Retinal pigment epithelial cell (primary cell): Measurements from ENCODE around the gene VGF.

ENCODE experiments used
- DNase-seq: peaks from one replicate; pipeline ENCODE4 v3.0.0-alpha.2; 2010; ENCODE audit warnings: low read depth
- H3K4me3 ChIP-seq: 2 replicates; pipeline ENCODE4 v1.5.1; 2011; ENCODE audit warnings: mild to moderate bottlenecking, low read length, control low read depth, moderate library complexity
- TF ChIP-seq, protein P1 (sequence below): conservative IDR thresholded peaks from 2 replicates; pipeline ENCODE4 v1.5.1; 2011; ENCODE audit warnings: low read depth, low read length, control low read depth, inconsistent platforms

VGF gene

DNA sequence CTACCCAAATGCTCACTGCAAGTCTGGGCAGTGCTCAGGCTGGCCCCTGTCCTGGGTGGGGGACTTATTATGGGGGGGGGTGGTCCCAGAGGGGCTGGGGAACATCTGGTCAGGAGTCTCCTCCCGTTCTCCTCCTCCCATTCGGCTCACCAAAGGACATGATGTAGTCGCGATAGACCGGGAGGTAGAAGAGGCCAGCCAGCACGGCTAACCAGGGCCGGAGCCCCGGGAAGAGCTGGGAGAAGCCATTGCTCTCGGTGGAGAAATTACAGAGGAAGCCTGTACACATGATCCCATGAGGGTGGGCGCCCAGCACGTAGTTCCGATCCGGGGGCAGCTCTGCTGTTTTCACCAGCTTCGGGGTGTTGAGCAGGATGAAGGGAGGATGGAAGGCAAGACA lies 33.1 kb upstream of the VGF start:
- no peak overlapping the region for H3K4me3 ChIP-seq
- no peak for DNase-seq
- TF ChIP-seq, protein P1, sequence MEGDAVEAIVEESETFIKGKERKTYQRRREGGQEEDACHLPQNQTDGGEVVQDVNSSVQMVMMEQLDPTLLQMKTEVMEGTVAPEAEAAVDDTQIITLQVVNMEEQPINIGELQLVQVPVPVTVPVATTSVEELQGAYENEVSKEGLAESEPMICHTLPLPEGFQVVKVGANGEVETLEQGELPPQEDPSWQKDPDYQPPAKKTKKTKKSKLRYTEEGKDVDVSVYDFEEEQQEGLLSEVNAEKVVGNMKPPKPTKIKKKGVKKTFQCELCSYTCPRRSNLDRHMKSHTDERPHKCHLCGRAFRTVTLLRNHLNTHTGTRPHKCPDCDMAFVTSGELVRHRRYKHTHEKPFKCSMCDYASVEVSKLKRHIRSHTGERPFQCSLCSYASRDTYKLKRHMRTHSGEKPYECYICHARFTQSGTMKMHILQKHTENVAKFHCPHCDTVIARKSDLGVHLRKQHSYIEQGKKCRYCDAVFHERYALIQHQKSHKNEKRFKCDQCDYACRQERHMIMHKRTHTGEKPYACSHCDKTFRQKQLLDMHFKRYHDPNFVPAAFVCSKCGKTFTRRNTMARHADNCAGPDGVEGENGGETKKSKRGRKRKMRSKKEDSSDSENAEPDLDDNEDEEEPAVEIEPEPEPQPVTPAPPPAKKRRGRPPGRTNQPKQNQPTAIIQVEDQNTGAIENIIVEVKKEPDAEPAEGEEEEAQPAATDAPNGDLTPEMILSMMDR = no peak

DNA sequence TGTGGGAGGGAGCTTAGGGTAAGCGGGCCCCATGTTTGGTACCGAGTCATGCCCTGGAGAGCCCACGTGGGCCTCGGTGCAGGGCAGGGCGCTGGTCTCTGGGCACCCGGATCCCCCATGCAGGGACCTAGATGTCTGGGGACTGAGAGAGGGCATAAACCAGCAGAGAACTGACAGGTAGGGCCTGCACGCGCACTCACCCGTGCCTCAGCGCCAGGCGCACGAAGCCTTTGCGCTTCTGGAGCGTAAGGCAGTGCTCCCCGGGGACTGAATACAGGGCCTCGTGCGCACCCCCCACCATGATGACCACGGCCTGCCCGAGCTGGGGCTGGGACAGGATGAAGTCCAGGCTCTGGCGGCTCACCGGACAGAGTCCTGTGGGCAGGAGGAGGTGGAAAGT lies 32.6 kb upstream of the VGF start:
- TF ChIP-seq, protein P1 = no peak
- DNase-seq = no peak
- H3K4me3 ChIP-seq = no peak overlapping the region

DNA sequence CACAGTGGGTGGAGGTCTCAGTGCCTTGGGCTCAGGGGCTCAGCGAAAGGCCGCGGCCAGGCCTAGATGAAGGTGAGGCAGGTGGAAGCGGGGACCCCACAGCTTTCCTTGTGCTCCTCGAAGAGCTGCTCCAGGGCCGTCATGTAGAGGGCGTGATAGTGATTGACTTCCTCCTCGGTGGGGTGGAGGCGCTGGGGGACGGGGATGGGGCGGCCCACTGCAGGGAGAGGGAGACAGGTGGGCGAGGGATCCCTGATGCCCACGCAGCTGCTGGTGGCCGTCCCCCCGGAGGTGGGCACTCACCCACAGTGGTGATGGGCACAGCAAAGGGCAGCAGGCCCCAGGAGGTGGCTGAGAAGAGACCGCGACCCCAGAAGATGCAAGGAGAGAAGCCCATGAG lies 30.5 kb upstream of the VGF start:
- TF ChIP-seq, protein P1 = no peak
- DNase-seq = no peak

DNA sequence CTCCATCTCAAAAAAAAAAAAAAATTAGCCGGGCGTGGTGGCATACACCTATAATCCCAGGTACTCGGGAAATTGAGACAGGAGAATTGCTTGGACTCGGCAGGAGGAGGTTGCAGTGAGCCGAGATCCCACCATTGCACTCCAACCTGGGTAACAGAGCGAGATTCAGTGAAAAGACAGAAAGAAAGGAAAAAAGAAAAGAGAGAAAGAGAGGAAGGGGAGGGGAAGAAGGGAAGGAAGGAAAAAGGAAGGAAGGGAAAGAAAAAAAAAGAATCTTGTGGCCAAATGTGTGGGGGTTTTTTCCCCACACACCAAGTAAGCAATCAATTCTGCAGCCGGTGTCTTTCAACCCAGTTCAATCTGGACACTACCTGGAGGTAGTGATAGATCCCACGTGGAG lies 23.7 kb upstream of the VGF start:
- DNase-seq = no peak

More for the DNA sequence above, 30.5 kb upstream of the VGF start:
- no peak overlapping the region for H3K4me3 ChIP-seq

DNA sequence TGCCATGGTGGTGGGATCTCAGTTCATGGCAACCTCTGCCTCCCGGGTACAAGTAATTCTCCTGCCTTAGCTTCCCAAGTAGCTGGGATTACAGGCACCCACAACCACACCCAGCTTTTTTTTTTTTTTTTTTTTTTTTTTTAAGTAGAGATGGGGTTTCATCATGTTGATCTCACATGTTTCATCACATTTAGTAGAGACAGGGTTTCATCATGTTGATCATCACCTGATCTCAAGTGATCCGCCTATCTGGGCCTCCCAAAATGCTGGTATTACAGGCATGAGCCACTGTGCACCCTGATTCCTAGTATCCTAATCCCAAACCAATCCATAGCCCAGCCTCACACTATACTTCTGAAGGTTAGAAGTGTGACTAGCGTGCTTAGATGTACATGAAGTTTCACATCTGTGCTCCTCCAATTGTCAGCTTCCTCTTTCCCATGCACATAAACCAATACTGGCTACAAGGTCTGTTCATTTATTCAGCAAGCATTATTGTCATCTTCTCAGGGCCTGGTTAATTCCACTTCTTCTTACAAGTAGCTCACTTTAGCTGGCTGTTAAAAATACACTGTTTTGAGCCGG lies 21.6 kb upstream of the VGF start:
- no peak for DNase-seq
- TF ChIP-seq, protein P1 = no peak
- no peak overlapping the region for H3K4me3 ChIP-seq

More for the DNA sequence above, 23.7 kb upstream of the VGF start:
- no peak overlapping the region for H3K4me3 ChIP-seq
- TF ChIP-seq, protein P1 = no peak

DNA sequence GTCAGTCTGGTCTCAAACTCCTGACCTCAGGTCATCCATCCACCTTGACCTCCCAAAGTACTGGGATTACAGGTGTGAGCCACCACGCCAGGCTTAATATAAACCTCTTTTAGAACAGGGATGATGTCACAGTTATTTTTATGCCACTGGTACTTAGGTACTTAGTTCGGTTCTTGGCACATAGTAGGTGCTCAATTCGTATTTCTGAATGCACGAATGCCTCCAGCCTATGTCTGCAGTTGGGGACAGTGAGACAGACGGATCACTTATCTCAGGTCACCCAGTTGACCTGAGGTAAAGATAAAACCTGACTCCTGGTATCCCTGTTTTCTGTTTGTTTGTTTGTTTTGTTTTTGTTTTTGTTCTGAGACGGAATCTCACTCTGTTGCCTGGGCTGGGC lies 20.8 kb upstream of the VGF start:
- H3K4me3 ChIP-seq = no peak overlapping the region
- TF ChIP-seq, protein P1 = no peak
- DNase-seq = no peak

DNA sequence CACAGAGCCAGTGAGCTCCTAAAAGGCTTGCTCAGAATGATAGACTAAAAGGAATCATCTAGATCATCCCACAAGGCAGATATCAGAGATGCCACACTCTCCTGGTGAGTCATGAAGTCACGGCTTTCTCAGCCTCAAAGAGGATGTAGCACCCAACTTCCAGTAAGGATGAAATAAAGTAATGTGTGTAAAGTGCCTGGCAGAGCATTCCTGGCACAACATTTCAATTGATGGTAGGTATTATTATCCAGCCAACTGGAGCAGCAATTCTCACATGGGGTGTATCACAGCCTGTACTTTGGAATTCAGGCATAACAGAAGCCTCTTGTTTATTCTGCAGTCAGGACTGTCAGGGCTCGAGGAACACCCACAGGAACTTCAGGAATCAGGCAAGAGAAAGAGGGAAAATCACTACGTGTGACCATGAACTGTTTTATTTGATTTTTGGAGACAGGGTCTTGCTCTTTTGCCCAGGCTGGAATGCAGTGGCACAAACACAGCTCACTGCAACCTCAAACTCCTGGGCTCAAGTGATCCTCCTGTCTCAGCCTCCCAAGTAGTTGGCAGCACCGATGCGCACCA lies 20.0 kb upstream of the VGF start:
- TF ChIP-seq, protein P1 = no peak
- no peak overlapping the region for H3K4me3 ChIP-seq
- DNase-seq = no peak
